Measurements from ENCODE around the gene MAD2L2.

DNA sequence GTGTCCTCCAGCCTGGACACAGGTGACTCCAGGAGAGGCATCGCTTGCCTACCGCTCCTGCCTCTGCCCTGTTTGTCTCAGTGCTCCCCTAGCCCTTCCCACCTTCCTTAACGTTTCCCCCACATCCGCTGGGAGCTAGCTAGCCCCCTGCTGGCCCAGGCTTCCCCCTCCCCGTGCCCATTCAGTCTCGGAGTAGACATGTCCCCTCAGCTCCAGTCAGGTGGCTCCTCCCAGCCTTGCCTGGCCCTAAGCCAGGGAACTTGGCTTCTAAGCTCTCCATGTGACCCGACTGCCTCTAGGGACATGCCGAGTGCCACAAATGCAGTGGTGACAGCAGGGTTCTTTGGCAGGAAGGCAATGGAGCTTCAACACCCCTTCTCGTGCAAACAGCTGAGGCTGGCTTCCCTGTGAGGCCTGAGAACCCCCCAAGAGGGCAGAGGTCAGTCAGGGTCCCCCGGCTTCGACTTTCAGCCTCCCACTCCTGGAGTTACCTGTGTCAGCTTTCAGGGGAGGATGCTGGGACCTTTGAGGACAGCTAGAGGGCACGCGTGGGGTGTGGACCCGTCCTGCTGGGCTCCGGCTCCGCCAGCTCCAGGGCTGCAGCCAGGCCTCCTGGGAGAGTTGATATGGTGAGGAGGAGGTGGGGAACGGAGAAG is 26.8 kb upstream of the MAD2L2 start:
- TF ChIP-seq EZH2 (IDR thresholded peaks at IDR 0.05; ENCODE audit: low read length, missing control alignments): no peak
- TF ChIP-seq, protein P1, sequence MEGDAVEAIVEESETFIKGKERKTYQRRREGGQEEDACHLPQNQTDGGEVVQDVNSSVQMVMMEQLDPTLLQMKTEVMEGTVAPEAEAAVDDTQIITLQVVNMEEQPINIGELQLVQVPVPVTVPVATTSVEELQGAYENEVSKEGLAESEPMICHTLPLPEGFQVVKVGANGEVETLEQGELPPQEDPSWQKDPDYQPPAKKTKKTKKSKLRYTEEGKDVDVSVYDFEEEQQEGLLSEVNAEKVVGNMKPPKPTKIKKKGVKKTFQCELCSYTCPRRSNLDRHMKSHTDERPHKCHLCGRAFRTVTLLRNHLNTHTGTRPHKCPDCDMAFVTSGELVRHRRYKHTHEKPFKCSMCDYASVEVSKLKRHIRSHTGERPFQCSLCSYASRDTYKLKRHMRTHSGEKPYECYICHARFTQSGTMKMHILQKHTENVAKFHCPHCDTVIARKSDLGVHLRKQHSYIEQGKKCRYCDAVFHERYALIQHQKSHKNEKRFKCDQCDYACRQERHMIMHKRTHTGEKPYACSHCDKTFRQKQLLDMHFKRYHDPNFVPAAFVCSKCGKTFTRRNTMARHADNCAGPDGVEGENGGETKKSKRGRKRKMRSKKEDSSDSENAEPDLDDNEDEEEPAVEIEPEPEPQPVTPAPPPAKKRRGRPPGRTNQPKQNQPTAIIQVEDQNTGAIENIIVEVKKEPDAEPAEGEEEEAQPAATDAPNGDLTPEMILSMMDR (conservative IDR thresholded peaks at IDR 0.05 in 1 of 2, IDR thresholded peaks at IDR 0.05 in 1 of 2; ENCODE audit: low read depth in 1 of 2, low read length in 2 of 2): no peak

Measured in fibroblast of lung (primary cell).